MCF 10A (cell line): ENCODE results near the gene CACNA1B. TPM values are rescaled to one million over a fixed set of nuclear protein-coding genes. Genes with fewer than 3 reads are reported as not detected.

Experiments used
- BruUV-seq: library from RNA; stranded (reverse); fragments of 400-500 nt; replicated peaks from 2 replicates; lab custom pipeline; 2021; lab: Mats Ljungman, UMichigan
- CTCF ChIA-PET: fragments of 300-600 bp; sonication (Branson Sonifier 250); formaldehyde crosslinking; extraction: SDS; loops from one replicate; lab custom pipeline; 2021; ENCODE audit warnings: antibody characterized with exemption, inconsistent platforms; lab: Yijun Ruan, JAX
- POLR2A ChIA-PET: fragments of 300-600, 350-650 bp; sonication (Branson Sonifier 250); formaldehyde crosslinking; extraction: SDS; loops from one replicate; lab custom pipeline; 2020; ENCODE audit warnings: antibody characterized with exemption, inconsistent platforms; lab: Yijun Ruan, JAX
- DNase-seq: peaks from one replicate; pipeline ENCODE4 v3.0.0-alpha.2; 2018; ENCODE audit not compliant: unreplicated experiment
- H3K27ac Mint-ChIP-seq: one replicate; pipeline ENCODE4 v1.8.0; 2022; ENCODE audit warnings: mild to moderate bottlenecking, low read depth, mixed read lengths; ENCODE audit not compliant: unreplicated experiment
- H3K27me3 Mint-ChIP-seq: one replicate; pipeline ENCODE4 v1.8.0; 2022; ENCODE audit warnings: mixed read lengths; ENCODE audit not compliant: insufficient read depth, unreplicated experiment
- H3K36me3 Mint-ChIP-seq: one replicate; pipeline ENCODE4 v1.8.0; 2022; ENCODE audit warnings: mild to moderate bottlenecking, moderate library complexity, mixed read lengths; ENCODE audit not compliant: insufficient read depth, unreplicated experiment
- H3K4me1 Mint-ChIP-seq: one replicate; pipeline ENCODE4 v1.8.0; 2022; ENCODE audit warnings: mixed read lengths; ENCODE audit not compliant: insufficient read depth, unreplicated experiment
- H3K4me3 Mint-ChIP-seq: one replicate; pipeline ENCODE4 v1.8.0; 2022; ENCODE audit warnings: mild to moderate bottlenecking, moderate library complexity, mixed read lengths; ENCODE audit not compliant: unreplicated experiment
- H3K9me3 Mint-ChIP-seq: one replicate; pipeline ENCODE4 v1.8.0; 2022; ENCODE audit warnings: mixed read lengths; ENCODE audit not compliant: unreplicated experiment
- intact Hi-C: fragments of 100-400 bp; cut with micrococcal nuclease; formaldehyde crosslinking; loops from 2 replicates; pipeline ENCODE4 v1.14.1; 2022
- total RNA-seq: library from RNA; stranded (reverse); gene quantifications from 2 replicates; pipeline ENCODE4 v1.2.3, GENCODE V29; 2022
- TF ChIP-seq, protein P1 (sequence below): fragments of 200-600 bp; IDR thresholded peaks from one replicate; pipeline ENCODE4 v1.8.0; 2022; ENCODE audit warnings: antibody characterized with exemption, mild to moderate bottlenecking; ENCODE audit not compliant: unreplicated experiment

Gene CACNA1B
- total RNA-seq, 1 experiment from 2014 or later, result not detected

- Mint-ChIP-seq H3K27me3 (peaks cover 15% of the 10 kb centered on the region), H3K27ac (no peak overlapping the region), H3K4me3 (no peak overlapping the region), H3K9me3 (no peaks in the 10 kb centered on the region), H3K4me1 (no peaks in the 10 kb centered on the region), H3K36me3 (no peaks in the 10 kb centered on the region)
- CTCF ChIA-PET, result no interaction called here
- no peak for DNase-seq
- BruUV-seq, result no TSS peak
- POLR2A ChIA-PET, result no interaction called here
- TF ChIP-seq, protein P1, sequence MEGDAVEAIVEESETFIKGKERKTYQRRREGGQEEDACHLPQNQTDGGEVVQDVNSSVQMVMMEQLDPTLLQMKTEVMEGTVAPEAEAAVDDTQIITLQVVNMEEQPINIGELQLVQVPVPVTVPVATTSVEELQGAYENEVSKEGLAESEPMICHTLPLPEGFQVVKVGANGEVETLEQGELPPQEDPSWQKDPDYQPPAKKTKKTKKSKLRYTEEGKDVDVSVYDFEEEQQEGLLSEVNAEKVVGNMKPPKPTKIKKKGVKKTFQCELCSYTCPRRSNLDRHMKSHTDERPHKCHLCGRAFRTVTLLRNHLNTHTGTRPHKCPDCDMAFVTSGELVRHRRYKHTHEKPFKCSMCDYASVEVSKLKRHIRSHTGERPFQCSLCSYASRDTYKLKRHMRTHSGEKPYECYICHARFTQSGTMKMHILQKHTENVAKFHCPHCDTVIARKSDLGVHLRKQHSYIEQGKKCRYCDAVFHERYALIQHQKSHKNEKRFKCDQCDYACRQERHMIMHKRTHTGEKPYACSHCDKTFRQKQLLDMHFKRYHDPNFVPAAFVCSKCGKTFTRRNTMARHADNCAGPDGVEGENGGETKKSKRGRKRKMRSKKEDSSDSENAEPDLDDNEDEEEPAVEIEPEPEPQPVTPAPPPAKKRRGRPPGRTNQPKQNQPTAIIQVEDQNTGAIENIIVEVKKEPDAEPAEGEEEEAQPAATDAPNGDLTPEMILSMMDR, result no peak
- intact Hi-C loops, result no loop called here
Observed at GRCh38 chr9:138025908-138026307, 148.3 kb downstream of the CACNA1B start.

DNA sequence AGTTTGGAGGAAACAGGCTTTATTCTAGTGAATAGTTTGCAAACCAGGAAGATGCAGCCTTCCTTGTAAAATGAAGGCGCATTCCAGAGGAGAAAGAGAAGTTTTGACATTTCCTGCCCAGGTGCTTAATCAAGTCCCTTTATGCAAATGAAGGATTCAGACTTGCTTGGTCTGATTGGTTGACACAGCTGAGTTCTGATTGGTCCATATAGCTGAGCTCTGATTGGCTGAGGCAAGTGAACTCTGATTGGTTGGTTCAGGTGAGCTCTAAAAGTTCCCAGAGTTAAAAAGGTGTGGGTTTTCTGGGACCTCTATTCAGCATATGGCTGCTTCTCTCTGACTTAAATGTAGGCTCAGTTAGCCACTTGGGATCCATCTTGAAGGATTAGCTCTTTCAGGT, 151.0 kb downstream of the CACNA1B start:
- no TSS peak for BruUV-seq

GRCh38 chr9:138031186-138031585, 153.6 kb downstream of the CACNA1B start:
- Mint-ChIP-seq H3K4me1 (no peaks in the 10 kb centered on the region), H3K4me3 (no peak overlapping the region), H3K9me3 (peaks cover 10% of the 10 kb centered on the region), H3K27ac (no peak overlapping the region), H3K36me3 (no peaks in the 10 kb centered on the region), H3K27me3 (peaks cover 64% of the 10 kb centered on the region)
- POLR2A ChIA-PET, result no interaction called here
- intact Hi-C loops, result no loop called here
- TF ChIP-seq, protein P1, result no peak
- CTCF ChIA-PET, result no interaction called here
- no peak for DNase-seq
- BruUV-seq, result no TSS peak

More for the DNA sequence above, 151.0 kb downstream of the CACNA1B start:
- Mint-ChIP-seq H3K9me3 (peaks cover 10% of the 10 kb centered on the region), H3K36me3 (no peaks in the 10 kb centered on the region), H3K4me3 (no peak overlapping the region), H3K27ac (no peak overlapping the region), H3K27me3 (peaks cover 42% of the 10 kb centered on the region), H3K4me1 (no peaks in the 10 kb centered on the region)
- intact Hi-C loops, result no loop called here
- CTCF ChIA-PET, result interaction anchor here (0.6 kb wide), 1 partner anchor 491 kb away, joined by 3 read pairs; no protein-coding TSS in a partner anchor
- POLR2A ChIA-PET, result no interaction called here
- DNase-seq, result no peak
- TF ChIP-seq, protein P1, result no peak

DNA sequence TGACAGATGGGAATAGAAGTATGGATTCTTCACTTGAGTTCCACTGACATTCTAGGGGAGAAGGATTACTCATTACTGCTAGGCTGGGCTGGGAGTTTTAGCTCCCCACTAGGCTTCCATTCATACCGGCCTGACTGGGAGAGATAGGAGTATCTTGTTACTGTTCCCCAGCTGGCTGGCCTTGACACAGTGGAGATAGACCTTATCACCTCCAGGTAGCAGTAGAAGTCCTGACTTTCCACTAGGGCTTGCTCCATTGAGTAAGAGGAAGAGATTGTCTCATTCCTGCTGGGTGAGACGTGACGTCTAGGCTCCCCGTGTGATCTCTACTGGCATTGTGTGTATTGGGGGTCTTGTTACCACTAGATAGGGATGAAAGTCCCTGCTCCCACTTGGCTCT, 156.4 kb downstream of the CACNA1B start:
- H3K27ac Mint-ChIP-seq, result no peak overlapping the region
- intact Hi-C loops, result no loop called here
- BruUV-seq, result no TSS peak
- ChIA-PET POLR2A (no interaction called here), CTCF (no interaction called here)
- no peak for DNase-seq
- H3K4me3 Mint-ChIP-seq, result no peak overlapping the region
- TF ChIP-seq, protein P1, result no peak
- H3K27me3 Mint-ChIP-seq, result peaks cover 90% of the 10 kb centered on the region
- no peaks in the 10 kb centered on the region for H3K4me1 Mint-ChIP-seq
- no peaks in the 10 kb centered on the region for H3K36me3 Mint-ChIP-seq
- peaks cover 10% of the 10 kb centered on the region for H3K9me3 Mint-ChIP-seq
